Middle frontal gyrus (tissue), 1 donor: Measurements from ENCODE around the gene MAP3K5.
"Not testable (repeated sequence)": the region's sequence is repeated elsewhere in the genome, so short reads cannot be mapped to it uniquely, and the experiment has no call there.

Experiments used
- DNase-seq: peaks from one replicate; pipeline ENCODE4 v3.0.0-alpha.2; 2015; ENCODE audit warnings: low spot score; ENCODE audit errors: extremely low spot score

Gene MAP3K5, protein sequence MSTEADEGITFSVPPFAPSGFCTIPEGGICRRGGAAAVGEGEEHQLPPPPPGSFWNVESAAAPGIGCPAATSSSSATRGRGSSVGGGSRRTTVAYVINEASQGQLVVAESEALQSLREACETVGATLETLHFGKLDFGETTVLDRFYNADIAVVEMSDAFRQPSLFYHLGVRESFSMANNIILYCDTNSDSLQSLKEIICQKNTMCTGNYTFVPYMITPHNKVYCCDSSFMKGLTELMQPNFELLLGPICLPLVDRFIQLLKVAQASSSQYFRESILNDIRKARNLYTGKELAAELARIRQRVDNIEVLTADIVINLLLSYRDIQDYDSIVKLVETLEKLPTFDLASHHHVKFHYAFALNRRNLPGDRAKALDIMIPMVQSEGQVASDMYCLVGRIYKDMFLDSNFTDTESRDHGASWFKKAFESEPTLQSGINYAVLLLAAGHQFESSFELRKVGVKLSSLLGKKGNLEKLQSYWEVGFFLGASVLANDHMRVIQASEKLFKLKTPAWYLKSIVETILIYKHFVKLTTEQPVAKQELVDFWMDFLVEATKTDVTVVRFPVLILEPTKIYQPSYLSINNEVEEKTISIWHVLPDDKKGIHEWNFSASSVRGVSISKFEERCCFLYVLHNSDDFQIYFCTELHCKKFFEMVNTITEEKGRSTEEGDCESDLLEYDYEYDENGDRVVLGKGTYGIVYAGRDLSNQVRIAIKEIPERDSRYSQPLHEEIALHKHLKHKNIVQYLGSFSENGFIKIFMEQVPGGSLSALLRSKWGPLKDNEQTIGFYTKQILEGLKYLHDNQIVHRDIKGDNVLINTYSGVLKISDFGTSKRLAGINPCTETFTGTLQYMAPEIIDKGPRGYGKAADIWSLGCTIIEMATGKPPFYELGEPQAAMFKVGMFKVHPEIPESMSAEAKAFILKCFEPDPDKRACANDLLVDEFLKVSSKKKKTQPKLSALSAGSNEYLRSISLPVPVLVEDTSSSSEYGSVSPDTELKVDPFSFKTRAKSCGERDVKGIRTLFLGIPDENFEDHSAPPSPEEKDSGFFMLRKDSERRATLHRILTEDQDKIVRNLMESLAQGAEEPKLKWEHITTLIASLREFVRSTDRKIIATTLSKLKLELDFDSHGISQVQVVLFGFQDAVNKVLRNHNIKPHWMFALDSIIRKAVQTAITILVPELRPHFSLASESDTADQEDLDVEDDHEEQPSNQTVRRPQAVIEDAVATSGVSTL (N-terminal part only)

GRCh38 chr6:136792410-136793262, at the start of gene MAP3K5:
Gene MAP3K5 (minus strand): TSS chr6:136792477. CDS start chr6:136792157, 320 bp downstream.
- peak; percentile 69 for DNase-seq

GRCh38 chr6:136840276-136841001, 48.2 kb upstream of the MAP3K5 start:
- no peak for DNase-seq

DNA sequence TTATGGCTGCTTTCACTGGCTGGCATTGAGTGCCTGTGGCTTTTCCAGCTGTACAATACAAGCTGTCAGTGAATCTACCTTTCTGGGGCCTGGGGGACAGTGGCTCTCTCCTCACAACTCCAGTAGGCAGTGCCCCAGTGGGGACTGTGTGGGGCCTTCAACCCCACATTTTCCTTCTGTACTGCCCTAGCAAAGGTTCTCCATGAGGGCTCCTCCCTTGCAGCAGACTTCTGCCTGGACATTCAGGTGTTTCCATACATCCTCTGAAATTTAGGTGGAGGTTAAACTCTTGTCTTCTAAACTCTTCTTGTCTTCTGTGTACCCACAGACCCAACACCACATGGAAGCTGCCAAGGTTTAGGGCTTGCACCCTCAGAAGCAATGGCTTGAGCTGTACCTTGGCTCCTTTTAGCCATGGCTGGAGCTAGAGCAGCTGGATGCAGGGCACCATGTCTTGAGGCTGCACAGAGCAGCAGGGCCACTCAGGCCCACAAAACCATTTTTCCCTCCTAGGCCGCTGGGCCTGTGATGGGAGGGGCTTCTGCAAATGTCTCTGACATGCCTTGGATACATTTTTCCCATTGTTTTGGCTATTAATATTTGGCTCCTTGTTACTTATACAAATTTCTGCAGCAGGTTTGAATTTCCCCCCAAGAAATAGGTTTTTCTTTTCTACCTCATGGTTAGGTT, 39.7 kb upstream of the MAP3K5 start:
- DNase-seq: no peak

DNA sequence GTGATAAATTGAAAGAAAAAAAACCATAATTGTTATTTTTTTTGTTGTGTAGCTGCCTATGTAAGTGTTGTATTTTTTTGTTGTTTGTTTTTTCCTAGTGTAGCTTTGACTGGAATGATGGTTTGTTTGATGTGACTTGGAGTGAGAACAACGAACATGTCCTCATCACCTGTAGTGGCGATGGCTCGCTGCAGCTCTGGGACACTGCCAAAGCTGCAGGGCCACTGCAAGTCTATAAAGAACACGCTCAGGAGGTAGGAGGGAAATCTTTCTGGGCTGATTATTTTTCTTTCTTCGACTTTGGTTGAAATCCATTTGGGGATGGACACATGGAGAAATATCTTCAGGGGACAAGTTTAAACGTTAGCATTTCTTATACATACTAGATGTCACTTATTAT, 33.9 kb upstream of the MAP3K5 start:
- no peak for DNase-seq

- no peak for DNase-seq
These were observed 30.9 kb upstream of the MAP3K5 start for GRCh38 chr6:136823128-136823660.

- peak; percentile 92 for DNase-seq
These were observed 30.3 kb upstream of the MAP3K5 start, which contains the start of gene PEX7 for GRCh38 chr6:136822376-136823127. Gene PEX7 (plus strand): TSS chr6:136822592. CDS start chr6:136822666, 74 bp downstream.

DNA sequence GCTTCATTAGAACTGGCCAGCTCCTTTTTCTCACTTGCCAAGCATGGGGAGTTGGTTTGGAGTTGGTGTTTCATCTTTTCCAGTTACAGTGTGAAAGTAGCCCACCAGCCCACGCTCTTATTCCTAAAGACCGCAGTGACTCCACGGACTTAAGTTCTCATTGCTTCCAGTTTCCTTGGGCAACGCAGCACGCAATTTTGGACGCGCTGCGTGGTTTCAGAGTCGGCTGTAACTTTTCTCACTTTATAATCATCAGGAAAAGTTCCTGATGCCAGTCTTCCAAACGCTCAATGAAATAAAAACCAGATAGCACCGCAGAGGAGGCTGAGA, 29.7 kb upstream of the MAP3K5 start:
- no peak for DNase-seq

GRCh38 chr6:136820561-136820960, 28.3 kb upstream of the MAP3K5 start:
- DNase-seq: no peak

DNA sequence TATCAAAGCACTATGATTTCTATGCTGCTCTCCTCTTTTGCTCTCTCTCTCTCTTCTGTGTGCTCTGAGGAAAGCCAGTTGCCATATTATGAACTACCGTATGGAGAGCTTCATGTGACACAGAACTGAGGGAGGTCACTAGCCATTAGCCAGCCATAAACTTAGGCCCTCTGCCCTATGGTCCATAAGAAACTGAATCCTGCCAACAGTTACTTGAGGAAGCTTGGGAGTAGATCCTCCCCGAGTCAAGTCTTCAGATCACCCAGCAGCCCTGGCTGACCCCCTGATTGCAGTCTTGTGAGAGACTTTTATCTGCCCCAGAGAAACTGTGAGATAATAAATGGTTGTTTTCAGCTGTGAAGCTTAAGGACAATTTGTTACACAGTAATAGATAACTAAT, 24.4 kb upstream of the MAP3K5 start:
- no peak for DNase-seq

- DNase-seq: not testable (repeated sequence)
These were observed 23.3 kb upstream of the MAP3K5 start for GRCh38 chr6:136815608-136816007.

DNA sequence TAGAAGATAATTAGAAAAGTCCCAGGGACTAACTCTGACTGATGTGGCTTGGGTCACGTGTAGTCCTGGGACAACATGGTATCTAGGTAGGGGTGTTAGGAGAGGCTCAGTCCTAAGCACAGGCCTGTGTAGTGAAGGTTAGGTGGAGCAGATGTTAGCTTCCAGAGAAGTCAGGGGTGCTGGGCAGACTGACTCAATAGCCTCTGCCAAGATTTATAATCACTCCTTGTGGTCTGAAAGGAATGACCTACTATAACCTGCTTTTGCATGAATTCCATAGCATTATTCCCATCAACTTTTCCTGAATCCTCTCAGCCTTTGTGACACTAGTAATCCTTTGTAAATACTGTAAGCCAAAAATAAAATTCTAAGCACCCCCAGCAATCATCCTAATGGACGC, 19.9 kb upstream of the MAP3K5 start:
- DNase-seq: no peak

- no peak for DNase-seq
These were observed 19.0 kb upstream of the MAP3K5 start for GRCh38 chr6:136811272-136811671.

DNA sequence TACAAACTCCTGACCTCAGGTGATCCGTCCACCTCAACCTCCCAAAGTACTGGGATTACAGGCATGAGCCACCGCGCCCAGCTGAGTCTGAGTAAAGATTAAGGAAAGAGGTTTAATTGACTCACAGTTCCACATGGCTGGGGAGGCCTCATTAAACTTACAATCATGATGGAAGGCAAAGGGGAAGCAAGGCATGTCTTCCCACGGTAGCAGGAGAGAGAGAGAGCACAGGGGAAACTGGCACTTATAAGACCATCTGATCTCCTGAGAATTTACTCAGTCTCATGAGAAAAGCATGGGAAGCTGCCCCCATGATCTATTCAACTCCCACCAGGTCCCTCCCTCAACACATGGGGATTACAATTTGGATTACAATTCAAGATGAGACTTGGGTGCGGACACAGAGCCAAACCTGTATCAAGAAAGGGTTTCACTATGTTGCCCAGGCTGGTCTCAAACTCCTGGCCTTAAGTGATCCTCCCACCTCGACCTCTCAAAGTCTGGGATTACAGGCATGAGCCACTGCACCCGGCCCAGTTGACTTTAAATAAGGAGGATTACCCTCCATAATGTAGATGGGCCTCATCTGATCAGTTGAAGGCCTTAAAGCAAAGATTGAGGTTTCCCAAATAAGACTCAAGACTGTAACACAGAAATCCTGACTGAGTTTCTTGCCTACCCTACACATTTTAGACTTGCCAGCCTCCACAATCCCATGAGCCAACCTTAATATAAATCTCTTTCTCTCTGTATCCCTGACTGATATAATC, 17.0 kb upstream of the MAP3K5 start:
- DNase-seq: no peak

- no peak for DNase-seq
These were observed 11.3 kb upstream of the MAP3K5 start for GRCh38 chr6:136803608-136804007.

GRCh38 chr6:136801581-136801980, 9.3 kb upstream of the MAP3K5 start:
- no peak for DNase-seq

DNA sequence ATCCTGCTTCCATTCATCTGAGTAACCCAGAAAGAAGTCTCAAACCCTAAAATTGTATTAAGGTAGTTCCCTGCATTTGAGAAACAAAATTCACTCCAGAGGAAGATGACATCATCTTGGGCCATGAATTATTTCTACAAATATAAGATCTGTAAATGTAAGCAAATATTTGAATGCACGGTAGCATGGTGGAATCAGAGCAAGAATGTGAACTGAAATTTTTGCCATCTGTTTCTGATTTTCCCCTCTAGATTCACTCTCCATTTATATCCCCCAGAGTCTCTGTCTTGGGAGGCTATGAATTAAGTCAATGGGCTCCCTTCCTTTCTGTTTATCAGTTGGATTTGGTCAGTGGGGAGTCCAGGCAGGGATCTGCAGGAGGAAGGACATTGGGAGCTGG, 5.8 kb upstream of the MAP3K5 start:
- DNase-seq: no peak

DNA sequence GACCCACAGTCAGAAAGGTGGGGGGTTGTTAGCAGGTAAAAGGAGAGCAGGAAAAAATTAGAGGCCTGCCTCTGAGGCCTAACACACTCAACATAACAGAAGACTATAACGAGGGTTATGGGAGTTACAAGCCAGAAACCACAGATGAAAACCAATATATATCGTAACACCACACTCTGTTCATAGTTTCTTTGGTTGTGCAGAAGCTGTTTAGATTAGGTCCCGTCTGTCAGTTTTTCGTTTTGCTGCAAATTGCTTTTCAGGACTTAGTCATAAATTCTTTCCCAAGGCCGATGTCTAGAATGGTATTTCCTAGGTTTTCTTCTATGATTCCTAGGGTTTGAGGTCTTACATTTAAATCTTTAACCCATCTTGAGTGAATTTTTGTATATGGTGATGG, 3.7 kb upstream of the MAP3K5 start:
- DNase-seq: no peak

- DNase-seq: no peak
These were observed 3.1 kb upstream of the MAP3K5 start for GRCh38 chr6:136795386-136795785.
